A204.1 (cell line): ENCODE measurements around the gene OGDH.
"Not testable (repeated sequence)": the region's sequence is repeated elsewhere in the genome, so short reads cannot be mapped to it uniquely, and the experiment has no call there.

Source experiments
- FAIRE-seq: peaks from 2 replicates; lab custom pipeline; 2012; peaks lifted over from hg19 to GRCh38; lab: Jason Lieb, UNC

OGDH gene

GRCh38 chr7:44673324-44673723, 66.9 kb downstream of the OGDH start:
- FAIRE-seq, result no peak

- FAIRE-seq, result no peak
These were observed 67.3 kb downstream of the OGDH start for GRCh38 chr7:44673771-44674170.

GRCh38 chr7:44674381-44674780, 68.0 kb downstream of the OGDH start:
- no peak for FAIRE-seq

- FAIRE-seq, result no peak
These were observed 70.3 kb downstream of the OGDH start for GRCh38 chr7:44676776-44677175.

GRCh38 chr7:44678101-44678470, 71.7 kb downstream of the OGDH start:
- FAIRE-seq, result no peak

- no peak for FAIRE-seq
These were observed 72.2 kb downstream of the OGDH start for GRCh38 chr7:44678471-44679179.

- FAIRE-seq, result no peak
These were observed 75.2 kb downstream of the OGDH start for GRCh38 chr7:44681645-44682044.

GRCh38 chr7:44685723-44686122, 79.3 kb downstream of the OGDH start:
- no peak for FAIRE-seq

GRCh38 chr7:44689427-44689826, 83.0 kb downstream of the OGDH start:
- no peak for FAIRE-seq

- no peak for FAIRE-seq
These were observed 87.3 kb downstream of the OGDH start for GRCh38 chr7:44693641-44694313.

GRCh38 chr7:44694326-44694725, 87.9 kb downstream of the OGDH start:
- FAIRE-seq, result no peak

GRCh38 chr7:44694766-44695165, 88.3 kb downstream of the OGDH start:
- FAIRE-seq, result no peak

- FAIRE-seq, result no peak
These were observed 89.3 kb downstream of the OGDH start for GRCh38 chr7:44695756-44696155.

GRCh38 chr7:44696728-44697127, 90.3 kb downstream of the OGDH start:
- no peak for FAIRE-seq

GRCh38 chr7:44697136-44698045, 91.0 kb downstream of the OGDH start:
- no peak for FAIRE-seq

- no peak for FAIRE-seq
These were observed 91.7 kb downstream of the OGDH start for GRCh38 chr7:44698046-44698580.

GRCh38 chr7:44699598-44699997, 93.2 kb downstream of the OGDH start:
- FAIRE-seq, result not testable (repeated sequence)

GRCh38 chr7:44700322-44700721, 93.9 kb downstream of the OGDH start:
- FAIRE-seq, result no peak

- not testable (repeated sequence) for FAIRE-seq
These were observed 97.0 kb downstream of the OGDH start for GRCh38 chr7:44703391-44703790.

- FAIRE-seq, result no peak
These were observed 97.5 kb downstream of the OGDH start for GRCh38 chr7:44703921-44704320.

GRCh38 chr7:44705434-44705833, 99.0 kb downstream of the OGDH start:
- FAIRE-seq, result no peak

GRCh38 chr7:44706788-44707557, 100.5 kb downstream of the OGDH start:
- FAIRE-seq, result no peak
